Measurements from ENCODE around the gene SFT2D3.

Gene SFT2D3

DNA sequence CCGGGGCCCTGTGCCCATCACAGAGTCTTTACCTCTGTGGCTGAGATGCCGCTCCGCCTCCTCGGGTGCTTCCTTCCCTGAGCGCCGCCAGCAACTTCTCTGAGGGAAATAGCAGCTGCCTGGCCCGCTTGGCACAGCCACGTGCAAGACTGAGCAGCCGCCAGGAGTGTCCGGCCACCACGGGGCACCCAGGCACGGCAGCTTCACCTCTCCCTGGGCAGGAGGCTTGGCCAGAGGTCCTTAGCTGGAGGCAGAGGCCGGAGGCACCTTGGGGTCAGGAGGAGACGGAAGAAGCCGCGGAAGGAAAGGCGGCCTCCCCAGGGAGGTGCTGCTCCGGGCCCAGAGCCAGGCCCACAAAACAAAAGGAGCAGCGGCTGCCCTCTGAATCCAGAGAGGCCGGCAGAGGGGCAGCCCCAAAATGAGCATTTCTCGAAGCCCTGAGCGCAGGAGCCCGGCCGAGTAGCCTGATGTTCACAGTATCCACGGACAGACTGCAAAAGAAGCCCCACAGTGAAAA is 20.0 kb upstream of the SFT2D3 start:
- DNase-seq (ENCODE audit: low read depth in 1 of 2, low spot score in 1 of 2) = no peak

DNA sequence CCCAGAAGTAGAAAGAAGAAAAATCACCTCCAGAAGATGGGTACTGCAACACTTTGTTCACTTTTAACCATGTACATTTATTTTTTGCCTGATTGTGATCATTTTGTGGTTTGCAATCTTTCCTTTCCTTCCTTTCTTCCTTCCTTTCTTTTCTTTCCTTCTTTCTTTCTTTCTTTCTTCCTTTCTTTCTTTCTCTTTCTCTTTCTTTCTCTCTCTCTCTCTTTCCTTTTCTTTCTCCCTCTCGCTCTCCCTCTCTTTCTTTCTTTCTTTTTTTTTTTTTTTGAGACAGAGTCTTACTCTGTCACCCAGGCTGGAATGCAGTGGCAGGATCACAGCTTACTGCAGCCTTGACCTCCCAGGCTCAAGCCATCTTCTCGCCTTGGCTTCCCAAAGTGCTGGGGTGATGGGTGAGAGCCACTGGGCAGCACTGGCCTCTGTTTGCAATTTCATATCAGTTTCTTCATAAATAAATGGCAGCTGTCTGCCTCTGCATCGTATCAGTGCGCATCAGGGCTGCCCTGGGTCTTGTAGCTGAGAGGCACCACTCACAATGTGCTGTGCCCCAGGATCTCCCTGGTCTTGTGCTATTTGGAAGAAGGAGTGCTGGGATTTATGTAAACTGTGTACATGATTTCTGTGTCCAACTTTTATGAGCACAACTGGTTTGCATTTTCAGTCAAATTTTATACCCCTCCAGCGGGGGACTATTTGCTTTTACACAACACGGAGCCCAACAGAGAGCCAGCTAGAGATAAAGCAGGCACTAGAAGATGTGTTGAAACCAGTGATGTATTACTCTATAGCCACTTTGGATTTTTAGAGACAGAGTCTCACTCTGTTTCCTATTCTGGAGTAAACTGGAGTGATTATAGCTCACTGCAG is 19.1 kb upstream of the SFT2D3 start:
- no peak for DNase-seq (ENCODE audit: low read depth in 1 of 2, low spot score in 1 of 2)

DNA sequence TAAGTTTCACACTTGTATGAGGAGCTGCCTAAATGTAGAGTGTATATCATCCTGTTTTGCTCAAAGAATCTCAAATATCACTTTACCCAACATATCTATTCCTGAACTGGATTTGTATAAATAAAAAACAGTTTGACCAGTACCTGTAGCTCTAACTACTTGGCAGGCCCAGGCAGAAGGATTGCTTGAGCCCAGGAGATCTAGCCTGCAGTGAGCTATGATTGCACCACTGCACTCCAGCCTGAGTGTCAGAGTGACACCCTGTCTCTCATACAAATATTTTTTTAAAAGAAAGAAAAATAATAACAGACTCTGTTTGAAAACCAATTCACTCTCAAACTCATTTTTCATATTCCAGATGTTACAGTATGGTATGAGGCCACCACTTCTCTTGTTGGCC is 18.2 kb upstream of the SFT2D3 start:
- DNase-seq (ENCODE audit: low read depth in 1 of 2, low spot score in 1 of 2) = no peak

DNA sequence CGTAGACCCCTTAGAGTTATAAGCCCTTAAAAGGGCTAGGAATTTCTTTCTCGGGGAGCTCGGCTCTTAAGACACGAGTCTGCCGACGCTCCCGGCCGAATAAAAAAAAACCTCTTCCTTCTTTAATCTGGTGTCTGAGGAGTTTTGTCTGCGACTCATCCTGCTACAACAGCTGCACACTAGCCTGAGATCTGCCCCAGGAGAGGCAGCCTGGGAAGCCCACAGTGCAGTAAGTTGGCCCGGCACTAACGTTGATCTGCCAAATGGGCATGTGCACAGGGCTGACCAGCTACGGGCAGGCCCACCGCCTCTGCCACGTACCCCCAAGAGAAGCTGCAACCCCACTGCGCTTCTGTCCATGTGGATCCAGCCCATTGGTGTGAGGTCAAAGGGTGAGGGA is 17.5 kb upstream of the SFT2D3 start:
- DNase-seq (ENCODE audit: low read depth in 1 of 2, low spot score in 1 of 2) = no peak

DNA sequence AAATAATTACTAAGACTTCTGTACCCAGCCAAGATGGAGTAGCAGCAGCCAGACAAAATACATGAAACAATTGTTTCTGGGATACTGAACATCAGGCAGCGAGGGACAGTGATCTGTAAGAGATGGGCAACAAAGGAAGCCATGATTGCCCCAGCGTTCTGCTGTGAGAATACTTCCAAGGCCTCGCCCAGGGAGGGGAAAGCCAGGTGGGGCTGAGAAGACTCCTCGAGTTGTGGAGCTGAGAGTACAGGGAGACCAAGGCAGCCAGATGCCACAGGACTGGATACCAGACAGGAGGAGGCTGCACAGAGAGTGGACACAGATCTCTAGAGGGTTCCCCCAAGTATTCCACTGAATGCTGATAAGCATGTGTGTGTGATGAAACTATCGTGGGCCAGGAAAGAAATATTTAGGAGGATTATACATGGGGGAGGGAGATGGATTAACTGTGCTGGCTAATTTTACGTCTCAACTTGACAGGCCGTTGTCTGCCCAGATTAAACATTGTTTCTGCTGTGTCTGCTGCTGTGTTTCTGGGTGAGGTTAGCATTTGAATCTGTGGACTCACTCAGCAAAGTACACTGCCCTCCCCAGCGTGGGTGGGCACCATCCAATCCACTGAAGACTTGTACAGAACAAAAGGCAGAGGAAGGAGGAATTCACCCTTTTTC is 15.8 kb upstream of the SFT2D3 start:
- no peak for DNase-seq (ENCODE audit: low read depth in 1 of 2, low spot score in 1 of 2)

DNA sequence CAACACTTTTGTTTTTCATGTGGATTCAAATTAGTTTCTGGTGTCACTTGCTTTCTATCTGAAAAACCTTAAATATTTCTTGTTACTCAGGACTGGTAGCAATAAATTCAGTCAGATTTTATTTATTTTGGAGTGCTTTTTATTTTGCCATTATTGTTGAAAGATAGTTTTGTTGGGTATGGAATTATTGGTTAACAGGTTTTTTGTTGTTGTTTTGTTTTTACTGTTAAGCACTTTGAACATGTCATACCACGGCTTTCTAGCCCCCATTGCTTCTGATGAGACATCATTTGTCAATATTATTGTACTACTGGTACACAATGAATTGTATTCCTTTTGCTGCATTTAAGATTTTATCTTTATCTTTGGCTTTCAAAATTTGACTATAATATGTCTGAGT is 12.9 kb upstream of the SFT2D3 start:
- no peak for DNase-seq (ENCODE audit: low read depth in 1 of 2, low spot score in 1 of 2)

DNA sequence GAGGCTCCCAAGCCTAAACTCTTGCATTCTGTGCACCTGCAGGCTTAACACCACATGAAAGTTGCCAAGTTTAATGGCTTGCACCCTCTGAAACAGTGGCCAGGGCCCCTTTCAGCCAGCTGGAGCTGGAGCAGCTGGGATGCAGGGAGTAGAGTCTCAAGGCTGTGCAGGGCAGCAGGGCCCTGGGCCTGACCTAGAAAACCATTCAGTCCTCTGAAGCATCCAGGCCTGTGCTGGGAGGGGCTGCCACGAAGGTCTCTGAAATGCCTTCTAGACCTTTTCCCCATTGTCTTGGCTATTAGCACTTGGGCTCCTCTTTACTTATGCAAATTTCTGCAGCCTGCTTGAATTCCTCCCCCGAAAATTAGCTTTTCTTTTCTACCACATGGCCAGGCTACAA is 10.6 kb upstream of the SFT2D3 start:
- no peak for DNase-seq (ENCODE audit: low read depth in 1 of 2, low spot score in 1 of 2)

DNA sequence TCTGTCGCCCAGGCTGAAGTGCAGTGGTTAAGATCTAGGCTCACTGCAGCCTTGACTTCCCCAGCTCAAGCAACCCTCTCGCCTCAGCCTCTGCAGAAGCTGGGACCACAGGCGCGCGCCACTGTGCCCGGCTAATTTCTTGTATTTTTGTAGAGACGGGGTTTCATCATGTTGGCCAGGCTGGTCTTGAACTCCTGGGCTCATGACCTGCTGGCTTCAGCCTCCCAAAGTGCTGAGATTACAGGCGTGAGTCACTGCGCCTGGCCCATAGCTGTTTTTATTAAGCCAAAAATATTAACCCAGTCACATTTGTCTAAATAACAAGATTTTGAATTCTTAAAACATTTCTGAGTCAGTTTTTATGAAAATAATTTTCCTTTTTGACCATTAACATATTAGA is 6.3 kb upstream of the SFT2D3 start:
- DNase-seq (ENCODE audit: low read depth in 1 of 2, low spot score in 1 of 2) = no peak

DNA sequence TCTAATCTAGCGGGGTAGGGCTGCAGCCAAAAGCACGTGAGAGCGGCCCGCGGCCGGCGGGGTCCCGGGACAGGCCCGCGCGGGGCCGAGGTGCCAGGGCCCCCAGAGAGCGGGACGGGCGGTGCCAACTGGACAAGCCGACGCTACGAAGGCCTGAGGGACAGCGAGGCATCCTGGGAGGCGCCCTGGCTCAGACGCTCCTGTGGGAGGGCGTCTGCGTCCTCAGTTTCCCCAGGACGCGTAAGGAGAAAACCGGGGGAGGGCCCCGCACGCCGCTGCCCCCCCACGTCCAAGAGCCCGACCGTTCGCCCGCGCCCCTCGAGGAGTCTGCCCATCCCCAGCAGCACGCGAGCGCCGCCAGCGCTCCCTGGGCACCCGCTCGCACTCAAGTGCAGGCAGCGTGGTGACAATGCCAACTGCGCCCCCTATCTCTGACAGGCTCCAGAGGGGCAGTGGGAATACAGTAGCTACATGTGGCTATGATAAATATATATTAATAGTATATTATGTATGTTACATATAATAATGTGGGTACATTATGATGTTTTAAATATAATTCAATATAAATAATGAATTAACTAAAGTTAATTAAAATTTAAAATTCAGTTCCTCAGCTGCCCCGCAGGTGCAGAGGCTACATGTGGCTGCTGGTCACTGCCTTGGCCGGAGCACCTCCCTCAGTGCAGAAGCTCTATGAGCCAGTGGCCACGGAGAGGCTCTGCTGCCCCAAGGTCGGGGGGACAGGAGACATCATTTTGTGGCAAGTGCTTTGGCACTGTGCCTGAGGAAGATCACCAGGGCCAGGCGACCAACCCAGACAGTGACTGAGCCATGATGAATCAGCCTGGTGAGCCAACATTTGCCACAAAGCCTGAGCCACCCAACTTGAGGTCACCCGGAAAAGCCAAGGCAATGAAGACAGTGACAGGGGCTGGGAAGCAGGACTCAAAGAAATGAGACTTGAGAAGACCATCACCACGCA is 5.5 kb upstream of the SFT2D3 start:
- DNase-seq (ENCODE audit: low read depth in 1 of 2, low spot score in 1 of 2) = peak in 1 of 2 donors; percentile 31

DNA sequence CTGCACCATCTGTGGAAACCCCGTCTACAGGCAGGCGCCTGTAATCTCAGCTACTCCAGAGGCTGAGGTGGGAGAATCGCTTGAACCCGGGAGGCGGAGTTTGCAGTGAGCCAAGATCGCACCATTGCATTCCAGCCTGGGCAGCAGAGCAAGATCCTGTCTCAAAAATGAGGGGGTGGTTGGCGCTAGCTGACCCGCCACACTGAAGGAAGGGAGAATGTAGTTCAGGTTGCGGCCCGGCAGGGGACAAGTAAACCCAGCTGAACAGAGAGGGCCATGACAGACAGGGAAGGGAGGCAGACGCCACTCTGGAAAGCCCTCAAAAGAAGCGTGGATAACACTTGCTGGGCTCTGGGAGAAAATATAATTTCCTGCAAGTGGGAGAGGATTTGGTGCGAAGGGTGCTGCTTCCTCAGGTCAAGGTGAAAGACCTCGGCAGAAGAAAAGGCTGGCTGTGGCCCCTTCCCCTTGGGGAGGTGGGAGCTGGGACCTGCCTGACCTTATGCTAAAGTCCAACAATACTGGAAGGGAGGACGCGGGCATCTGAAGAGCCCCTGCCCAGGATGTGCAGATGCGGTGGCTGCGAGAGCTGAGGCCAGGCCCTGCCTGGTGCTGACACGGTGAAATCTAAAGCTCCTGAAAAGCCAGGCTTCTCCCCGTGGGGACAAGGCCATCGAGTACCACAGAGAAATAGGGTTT is 3.7 kb upstream of the SFT2D3 start:
- no peak for DNase-seq (ENCODE audit: low read depth in 1 of 2, low spot score in 1 of 2)

DNA sequence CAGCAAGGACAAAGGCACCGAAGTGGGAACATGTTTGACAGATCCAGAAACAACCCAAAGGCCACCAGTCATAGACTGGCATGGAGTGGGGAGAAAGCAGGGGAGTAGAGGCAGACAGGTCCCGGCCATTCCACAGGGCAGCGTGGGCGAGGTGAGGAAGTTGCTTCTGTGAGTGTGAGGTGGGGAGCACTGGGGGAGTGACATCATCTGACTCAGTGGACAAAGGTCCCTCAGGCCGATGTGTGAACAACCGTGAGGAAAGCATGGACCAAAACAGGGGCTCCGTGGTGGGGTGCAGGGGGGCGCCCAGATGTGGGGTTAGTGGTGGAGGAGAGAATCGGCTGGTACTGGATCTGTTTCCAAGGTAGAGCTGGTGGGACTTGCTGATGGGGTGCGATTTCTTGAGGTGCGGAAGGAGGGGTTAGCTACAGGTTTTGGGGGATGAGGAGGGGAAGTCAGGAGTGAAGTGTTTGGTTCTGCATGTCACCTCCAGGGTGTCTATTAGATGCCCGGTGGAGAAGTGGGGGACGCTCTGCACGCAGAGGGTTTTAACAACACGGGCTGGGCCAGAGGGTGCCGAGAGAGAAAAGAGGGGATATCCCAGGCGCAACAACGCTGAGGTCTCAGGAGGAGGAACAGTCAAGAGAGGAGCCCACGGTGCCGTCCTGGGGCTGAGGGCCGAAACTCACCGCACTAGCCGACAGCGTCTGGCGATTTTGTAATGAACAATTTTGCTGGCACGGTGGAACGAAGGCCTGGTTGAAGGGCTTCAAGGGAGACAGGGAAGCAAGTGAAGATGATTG is 2.5 kb upstream of the SFT2D3 start:
- no peak for DNase-seq (ENCODE audit: low read depth in 1 of 2, low spot score in 1 of 2)

DNA sequence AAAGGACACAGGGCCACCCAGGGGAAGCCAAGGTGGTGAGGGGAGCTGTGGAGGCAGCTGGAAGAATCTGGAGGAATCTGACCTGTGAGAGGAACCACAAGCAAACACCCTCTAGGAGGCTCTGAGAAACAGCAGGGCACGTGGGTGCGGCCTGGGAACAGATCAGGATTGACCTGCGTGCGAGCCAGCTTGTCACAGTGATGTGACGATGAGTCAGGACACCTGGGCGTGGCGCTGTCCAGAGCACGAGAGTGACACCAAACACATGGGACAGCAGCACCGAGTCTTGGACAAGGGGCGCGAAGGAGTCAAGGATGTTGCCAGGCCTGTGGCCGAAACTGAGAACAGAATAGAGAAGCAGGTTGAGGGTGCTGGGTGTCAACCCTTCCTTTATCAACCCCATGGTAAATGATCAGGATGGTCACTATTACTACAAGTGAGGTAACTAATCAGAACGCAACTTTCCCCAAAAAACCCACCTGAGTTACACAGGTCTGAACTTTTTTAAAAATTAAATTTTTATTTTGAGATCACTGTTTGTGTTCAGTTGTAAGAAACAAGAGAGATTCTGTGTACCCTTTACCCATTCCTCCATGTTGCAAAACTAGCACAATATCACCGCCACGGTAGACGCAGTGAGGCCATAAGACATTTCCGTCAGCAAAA is 637 bp upstream of the SFT2D3 start:
- no peak for DNase-seq (ENCODE audit: low read depth in 1 of 2, low spot score in 1 of 2)

DNA sequence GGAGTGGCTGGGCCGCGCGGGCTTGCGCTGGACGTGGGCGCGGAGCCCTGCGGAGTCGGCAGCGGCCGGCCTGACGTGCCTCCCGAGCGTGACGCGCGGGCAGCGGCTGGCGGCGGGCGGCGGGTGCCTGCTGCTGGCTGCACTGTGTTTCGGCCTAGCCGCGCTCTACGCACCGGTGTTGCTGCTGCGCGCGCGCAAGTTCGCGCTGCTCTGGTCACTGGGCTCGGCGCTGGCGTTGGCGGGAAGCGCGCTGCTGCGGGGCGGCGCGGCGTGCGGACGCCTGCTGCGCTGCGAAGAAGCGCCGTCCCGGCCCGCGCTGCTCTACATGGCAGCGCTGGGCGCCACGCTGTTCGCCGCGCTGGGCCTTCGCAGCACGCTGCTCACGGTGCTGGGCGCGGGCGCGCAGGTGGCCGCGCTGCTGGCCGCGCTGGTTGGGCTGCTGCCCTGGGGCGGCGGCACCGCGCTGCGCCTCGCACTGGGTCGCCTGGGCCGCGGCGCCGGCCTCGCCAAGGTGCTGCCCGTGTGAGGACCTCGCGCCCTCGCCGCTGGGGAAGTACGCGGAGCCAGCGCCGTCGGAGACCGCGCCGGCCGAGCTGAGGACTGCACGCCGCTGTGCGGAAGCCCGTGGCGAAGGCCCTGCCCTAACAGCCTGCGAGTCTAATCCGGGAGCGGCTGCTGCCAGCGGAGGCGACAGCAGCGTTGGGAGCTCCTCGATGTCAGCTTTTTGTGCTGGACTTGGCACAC is 526 bp downstream of the SFT2D3 start:
- peak; percentile 65 to 67 for DNase-seq (ENCODE audit: low read depth in 1 of 2, low spot score in 1 of 2)

DNA sequence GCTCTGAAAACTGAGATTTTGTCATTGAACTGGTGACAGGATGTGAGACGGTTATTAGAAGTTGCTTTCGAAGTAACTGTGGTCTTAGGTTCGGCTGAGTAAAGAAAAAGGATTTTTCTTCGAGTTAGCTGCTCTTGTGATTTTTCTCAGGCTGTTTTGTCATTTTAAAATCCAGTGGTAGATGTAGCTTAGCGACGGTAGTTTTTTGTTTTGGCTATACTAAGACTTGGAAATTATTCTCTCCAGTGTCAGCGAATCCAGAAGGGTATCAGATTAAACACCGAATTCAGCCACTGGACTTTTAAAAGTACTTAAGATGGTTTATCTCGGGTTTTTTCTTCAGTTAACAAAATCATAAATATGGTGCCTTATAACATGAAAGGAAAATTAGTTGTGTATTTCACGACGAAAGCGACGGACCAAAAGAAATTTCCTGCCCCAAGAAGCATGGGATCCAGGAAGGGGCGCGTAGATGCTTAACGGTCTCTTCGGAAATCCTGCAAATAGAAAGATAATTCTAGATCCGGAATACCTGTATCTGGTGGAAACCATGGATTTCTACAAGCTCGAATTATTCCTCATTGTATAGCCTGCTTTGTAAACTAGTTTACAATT is 1.2 kb downstream of the SFT2D3 start:
- no peak for DNase-seq (ENCODE audit: low read depth in 1 of 2, low spot score in 1 of 2)

DNA sequence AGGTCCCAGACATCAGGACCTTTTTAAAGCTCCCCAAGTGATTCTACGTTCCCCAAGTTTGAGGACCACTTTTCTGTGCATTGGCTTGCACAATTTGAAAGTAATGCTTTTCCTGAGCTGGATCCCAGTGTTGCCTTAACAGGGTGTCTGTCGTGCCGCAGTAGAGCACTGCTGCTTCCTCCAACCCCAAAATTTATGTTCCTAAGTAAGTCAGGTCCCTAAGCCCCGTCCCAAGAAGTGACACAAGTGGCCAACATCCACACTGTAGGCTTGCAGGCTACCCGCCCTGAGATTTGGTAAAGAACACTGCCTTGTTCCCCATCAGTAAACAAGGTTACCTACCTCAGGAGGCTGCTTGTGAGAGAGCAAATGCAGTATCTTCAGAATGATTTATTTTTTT is 2.0 kb downstream of the SFT2D3 start:
- DNase-seq (ENCODE audit: low read depth in 1 of 2, low spot score in 1 of 2) = no peak

DNA sequence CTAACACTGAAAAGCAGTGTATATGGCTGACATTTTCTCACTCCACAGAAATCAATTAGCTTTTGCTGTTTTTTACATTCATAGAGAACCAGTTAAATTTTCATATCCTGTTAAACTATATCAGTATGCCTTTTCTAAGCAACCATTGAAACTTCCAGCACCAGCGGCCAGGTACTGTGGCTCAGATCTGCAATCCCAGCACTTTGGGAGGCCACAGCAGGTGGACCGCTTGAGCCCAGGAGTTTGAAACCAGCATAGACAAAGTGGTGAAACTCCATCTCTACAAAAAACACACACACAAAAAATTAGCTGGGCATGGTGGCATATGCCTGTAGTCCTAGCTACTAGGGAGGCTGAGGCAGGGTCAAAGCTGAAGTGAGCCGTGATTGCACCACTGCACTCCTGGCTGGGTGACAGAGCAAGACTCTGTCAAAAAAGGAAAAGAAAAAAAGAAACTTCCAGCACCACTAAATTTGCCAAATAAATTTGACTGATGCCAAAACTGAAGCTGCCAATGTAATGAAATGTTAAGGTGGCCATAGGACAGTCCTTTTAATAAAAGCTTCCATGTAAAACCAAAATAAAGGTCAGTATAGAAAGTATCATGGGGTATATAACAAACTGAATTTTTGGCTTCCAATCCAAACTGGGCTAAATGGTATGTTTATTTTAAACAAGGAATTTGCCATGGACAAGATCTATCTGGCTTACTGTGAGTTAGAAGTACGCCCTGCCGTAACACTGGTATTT is 3.5 kb downstream of the SFT2D3 start:
- DNase-seq (ENCODE audit: low read depth in 1 of 2, low spot score in 1 of 2) = no peak

DNA sequence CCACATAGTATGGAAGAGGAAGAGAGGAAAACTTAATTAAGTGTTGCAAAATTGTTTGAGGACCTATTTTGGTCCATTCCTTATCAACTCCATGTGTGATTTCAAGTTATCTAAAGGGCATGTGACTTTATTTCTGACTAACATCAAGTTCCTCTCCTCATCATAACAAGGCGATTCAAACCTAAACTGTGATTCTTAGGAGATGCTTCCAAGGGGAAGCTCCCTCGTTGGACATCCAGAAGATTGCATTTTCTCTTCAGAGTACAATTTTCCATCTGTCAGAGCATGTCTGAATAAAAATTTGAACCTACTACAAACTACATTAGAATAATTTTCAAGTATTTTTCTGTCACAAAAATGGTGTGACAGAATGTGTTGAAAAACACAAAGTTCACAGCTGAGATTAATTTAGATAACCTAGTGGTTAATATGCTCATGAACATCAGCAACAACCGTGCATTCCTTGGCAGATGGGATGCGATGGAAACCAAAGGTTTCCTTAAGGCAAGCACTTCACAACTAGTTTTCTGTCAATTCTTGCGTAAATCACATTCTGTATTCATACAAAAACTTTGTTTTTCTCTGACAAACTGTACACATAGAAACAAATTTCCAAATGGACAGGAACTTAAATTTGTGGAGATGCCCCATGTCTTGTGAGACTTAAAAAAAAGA is 4.2 kb downstream of the SFT2D3 start:
- no peak for DNase-seq (ENCODE audit: low read depth in 1 of 2, low spot score in 1 of 2)
